Vagina (tissue), 2 donors: ENCODE data around the gene NSUN3. TPM values are rescaled to one million over a fixed set of nuclear protein-coding genes. Genes with fewer than 3 reads are reported as not detected.

Experiments
- DNase-seq, 2 donors: peaks; one replicate each; pipeline ENCODE4 v3.0.0-alpha.2; 2017; ENCODE audit errors: extremely low spot score in 2 of 2
- H3K27ac ChIP-seq: fragments of 200-600 bp; sonication (generic); one replicate; pipeline ENCODE4 v1.5.1; 2019
- H3K27me3 ChIP-seq: fragments of 200-600 bp; sonication (generic); one replicate; pipeline ENCODE4 v1.5.1; 2019
- H3K36me3 ChIP-seq, 2 donors: fragments of 200-600 bp; sonication (generic); one replicate each; pipeline ENCODE4 v1.5.1; 2017 to 2019
- H3K4me1 ChIP-seq: fragments of 200-600 bp; sonication (generic); one replicate; pipeline ENCODE4 v1.5.1; 2019
- H3K4me3 ChIP-seq, 2 donors: fragments of 200-600 bp; sonication (generic); 1 replicate in 1 of 2; 2 replicates in 1 of 2; pipeline ENCODE4 v1.5.1; 2016 to 2019
- H3K9me3 ChIP-seq: fragments of 200-600 bp; sonication (generic); one replicate; pipeline ENCODE4 v1.5.1; 2019
- POLR2A ChIP-seq, 2 donors: fragments of 450-650 bp; IDR thresholded peaks; one replicate each; pipeline ENCODE4 v1.6.1; 2017; ENCODE audit warnings: antibody characterized with exemption in 2 of 2, mild to moderate bottlenecking in 2 of 2, moderate library complexity in 2 of 2
- POLR2AphosphoS5 ChIP-seq, 2 donors: sonication (generic); formaldehyde crosslinking; IDR thresholded peaks; one replicate each; pipeline ENCODE4 v1.9.0; 2017; ENCODE audit warnings: antibody characterized with exemption in 2 of 2, mild to moderate bottlenecking in 2 of 2, low read depth in 1 of 2; ENCODE audit not compliant: insufficient read depth in 1 of 2
- intact Hi-C: fragments of 100-400 bp; cut with DNase I; formaldehyde crosslinking; loops from one replicate; pipeline ENCODE4 v1.15.1; 2023
- total RNA-seq: library from RNA; depleted of rRNA; stranded (reverse); fragments of >200 nt; gene quantifications from one replicate; pipeline ENCODE4 v1.2.3, GENCODE V29; 2016
- TF ChIP-seq, protein P1 (sequence below), 3 experiments: fragments of 450-650 bp in 2 of 3; fragments of 200-600 bp in 1 of 3; sonication (generic) in 1 of 3; IDR thresholded peaks; one replicate each; pipeline ENCODE4 v1.5.1; 2017 to 2019; ENCODE audit warnings: antibody characterized with exemption in 3 of 3, mild to moderate bottlenecking in 2 of 3, moderate library complexity in 2 of 3

The NSUN3 gene
- total RNA-seq, 1 donor from 2014 or later, result 15.7 TPM

- DNase-seq, result no peak
- H3K4me3 ChIP-seq, result no peak overlapping the region
- H3K27ac ChIP-seq, result no peak overlapping the region
- peaks cover 9% of the 10 kb centered on the region for H3K4me1 ChIP-seq
- no peaks in the 10 kb centered on the region for H3K27me3 ChIP-seq
- TF ChIP-seq, protein P1, sequence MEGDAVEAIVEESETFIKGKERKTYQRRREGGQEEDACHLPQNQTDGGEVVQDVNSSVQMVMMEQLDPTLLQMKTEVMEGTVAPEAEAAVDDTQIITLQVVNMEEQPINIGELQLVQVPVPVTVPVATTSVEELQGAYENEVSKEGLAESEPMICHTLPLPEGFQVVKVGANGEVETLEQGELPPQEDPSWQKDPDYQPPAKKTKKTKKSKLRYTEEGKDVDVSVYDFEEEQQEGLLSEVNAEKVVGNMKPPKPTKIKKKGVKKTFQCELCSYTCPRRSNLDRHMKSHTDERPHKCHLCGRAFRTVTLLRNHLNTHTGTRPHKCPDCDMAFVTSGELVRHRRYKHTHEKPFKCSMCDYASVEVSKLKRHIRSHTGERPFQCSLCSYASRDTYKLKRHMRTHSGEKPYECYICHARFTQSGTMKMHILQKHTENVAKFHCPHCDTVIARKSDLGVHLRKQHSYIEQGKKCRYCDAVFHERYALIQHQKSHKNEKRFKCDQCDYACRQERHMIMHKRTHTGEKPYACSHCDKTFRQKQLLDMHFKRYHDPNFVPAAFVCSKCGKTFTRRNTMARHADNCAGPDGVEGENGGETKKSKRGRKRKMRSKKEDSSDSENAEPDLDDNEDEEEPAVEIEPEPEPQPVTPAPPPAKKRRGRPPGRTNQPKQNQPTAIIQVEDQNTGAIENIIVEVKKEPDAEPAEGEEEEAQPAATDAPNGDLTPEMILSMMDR (IDR thresholded peaks at IDR 0.05), result no peak
- TF ChIP-seq POLR2A (IDR thresholded peaks at IDR 0.05) (no peak), POLR2AphosphoS5 (IDR thresholded peaks at IDR 0.05; ENCODE audit: insufficient read depth in 1 of 2, low read depth in 1 of 2) (no peak)
- no peaks in the 10 kb centered on the region for H3K36me3 ChIP-seq
- intact Hi-C loops, result no loop called here
- H3K9me3 ChIP-seq, result no peaks in the 10 kb centered on the region
Measured at GRCh38 chr3:94158512-94158911, 95.7 kb downstream of the NSUN3 start.

GRCh38 chr3:94159062-94159828, 96.4 kb downstream of the NSUN3 start:
- no peaks in the 10 kb centered on the region for H3K27me3 ChIP-seq
- H3K27ac ChIP-seq, result no peak overlapping the region
- H3K36me3 ChIP-seq, result no peaks in the 10 kb centered on the region
- TF ChIP-seq, protein P1 (IDR thresholded peaks at IDR 0.05), result no peak
- no peak for TF ChIP-seq POLR2A (IDR thresholded peaks at IDR 0.05)
- no peak for TF ChIP-seq POLR2AphosphoS5 (IDR thresholded peaks at IDR 0.05; ENCODE audit: insufficient read depth in 1 of 2, low read depth in 1 of 2)
- no peaks in the 10 kb centered on the region for H3K9me3 ChIP-seq
- intact Hi-C loops, result no loop called here
- no peak for DNase-seq
- H3K4me1 ChIP-seq, result peaks cover 9% of the 10 kb centered on the region
- no peak overlapping the region for H3K4me3 ChIP-seq

GRCh38 chr3:94162700-94163099, 99.8 kb downstream of the NSUN3 start:
- H3K36me3 ChIP-seq, result no peaks in the 10 kb centered on the region
- no peaks in the 10 kb centered on the region for H3K9me3 ChIP-seq
- H3K4me1 ChIP-seq, result peaks cover 9% of the 10 kb centered on the region
- no peaks in the 10 kb centered on the region for H3K27me3 ChIP-seq
- intact Hi-C loops, result no loop called here
- H3K27ac ChIP-seq, result no peak overlapping the region
- H3K4me3 ChIP-seq, result no peak overlapping the region
- DNase-seq, result no peak
- TF ChIP-seq, protein P1 (IDR thresholded peaks at IDR 0.05), result no peak
- TF ChIP-seq POLR2AphosphoS5 (IDR thresholded peaks at IDR 0.05; ENCODE audit: insufficient read depth in 1 of 2, low read depth in 1 of 2) (no peak), POLR2A (IDR thresholded peaks at IDR 0.05) (no peak)

DNA sequence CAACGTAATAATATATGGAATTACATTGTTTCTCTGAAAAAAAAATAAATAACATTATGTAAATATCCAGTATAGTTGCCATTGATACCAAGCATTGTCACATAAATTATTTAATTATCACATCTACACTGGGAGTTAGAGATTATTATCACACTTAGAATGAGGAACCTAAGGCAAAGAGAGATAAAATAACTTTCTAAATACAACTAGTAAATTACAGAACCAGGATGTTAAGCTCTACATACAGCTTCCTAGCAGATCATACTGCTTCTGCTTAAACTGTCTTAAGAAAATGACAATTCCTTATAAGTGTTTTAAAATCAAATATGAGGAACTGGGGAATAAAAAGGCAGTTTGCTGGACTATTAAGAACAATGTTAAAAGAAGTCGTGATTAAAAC, 104.5 kb downstream of the NSUN3 start:
- intact Hi-C loops, result no loop called here
- H3K36me3 ChIP-seq, result no peaks in the 10 kb centered on the region

GRCh38 chr3:94167796-94168195, 104.9 kb downstream of the NSUN3 start:
- Histone ChIP-seq H3K27me3 (no peaks in the 10 kb centered on the region), H3K4me1 (no peaks in the 10 kb centered on the region), H3K36me3 (no peaks in the 10 kb centered on the region), H3K4me3 (no peak overlapping the region), H3K9me3 (no peaks in the 10 kb centered on the region), H3K27ac (no peak overlapping the region)
- DNase-seq, result no peak
- no peak for TF ChIP-seq POLR2AphosphoS5 (IDR thresholded peaks at IDR 0.05; ENCODE audit: insufficient read depth in 1 of 2, low read depth in 1 of 2)
- TF ChIP-seq, protein P1 (IDR thresholded peaks at IDR 0.05), result no peak
- TF ChIP-seq POLR2A (IDR thresholded peaks at IDR 0.05), result no peak
- intact Hi-C loops, result no loop called here

More for the DNA sequence above, 104.5 kb downstream of the NSUN3 start:
- Histone ChIP-seq H3K4me1 (no peaks in the 10 kb centered on the region), H3K27me3 (no peaks in the 10 kb centered on the region), H3K27ac (no peak overlapping the region), H3K4me3 (no peak overlapping the region), H3K9me3 (no peaks in the 10 kb centered on the region)
- DNase-seq, result no peak
- TF ChIP-seq, protein P1 (IDR thresholded peaks at IDR 0.05), result no peak
- TF ChIP-seq POLR2AphosphoS5 (IDR thresholded peaks at IDR 0.05; ENCODE audit: insufficient read depth in 1 of 2, low read depth in 1 of 2) (no peak), POLR2A (IDR thresholded peaks at IDR 0.05) (no peak)
